A549 (cell line): ENCODE results near the gene ANKRD29. TPM values are rescaled to one million over a fixed set of nuclear protein-coding genes. Genes with fewer than 3 reads are reported as not detected.
A peak's percentile ranks its signal among the peaks of the same experiment; 100 is the strongest.
"Not testable (repeated sequence)": the region's sequence is repeated elsewhere in the genome, so short reads cannot be mapped to it uniquely, and the experiment has no call there.

Experiments
- ATAC-seq, 2 experiments: fragments of 200-7000 bp in 1 of 2; fragments of >200 bp in 1 of 2; cut with Nextera tagmentation in 1 of 2; cut with Tn5 transposase in 1 of 2; 3 replicates each; pipeline versions ENCODE4 v1.8.0 to v1.9.1; 2018 to 2020; ENCODE audit warnings: mild to moderate bottlenecking in 1 of 2, moderate library complexity in 1 of 2
- CTCF ChIA-PET: fragments of 300-600 bp; sonication (Branson Sonifier 250); formaldehyde crosslinking; extraction: SDS; loops from one replicate; lab custom pipeline; 2021; ENCODE audit warnings: antibody characterized with exemption, inconsistent platforms; lab: Yijun Ruan, JAX
- POLR2A ChIA-PET: fragments of 350-600 bp; formaldehyde crosslinking; extraction: SDS; loops from one replicate; lab custom pipeline; 2021; ENCODE audit warnings: antibody characterized with exemption, inconsistent platforms; lab: Yijun Ruan, JAX
- DNase-seq, 2 experiments: peaks; one replicate each; pipeline versions ENCODE4 v3.0.0 to v3.0.0-alpha.2; 2011 to 2016; ENCODE audit warnings: low read depth in 1 of 2, low spot score in 1 of 2
- FAIRE-seq: peaks from 2 replicates; lab custom pipeline; 2011; peaks lifted over from hg19 to GRCh38; lab: Jason Lieb, UNC
- H3K27ac ChIP-seq, 2 experiments: fragments of >200 bp; sonication (Bioruptor Twin); formaldehyde crosslinking; 3 replicates each; pipeline ENCODE4 v1.5.1; 2016 to 2017
- H3K4me1 ChIP-seq: fragments of >200 bp; sonication (Bioruptor Twin); formaldehyde crosslinking; 3 replicates; pipeline ENCODE4 v1.6.1; 2016
- H3K4me2 ChIP-seq: fragments of >200 bp; sonication (Bioruptor Twin); formaldehyde crosslinking; 3 replicates; pipeline ENCODE4 v1.6.1; 2016
- H3K4me3 ChIP-seq: fragments of >200 bp; sonication (Bioruptor Twin); formaldehyde crosslinking; 3 replicates; pipeline ENCODE4 v1.5.1; 2016
- H3K9me3 ChIP-seq: fragments of >200 bp; sonication (Bioruptor Twin); formaldehyde crosslinking; 3 replicates; pipeline ENCODE4 v1.6.1; 2016
- ATOH8 ChIP-seq: fragments of 250-450 bp; sonication (Bioruptor Pico); IDR thresholded peaks from 2 replicates; pipeline ENCODE4 v1.5.0; 2020; ENCODE audit warnings: low read depth, mild to moderate bottlenecking, moderate library complexity
- CBX2 ChIP-seq: fragments of 200-600 bp; sonication (generic); IDR thresholded peaks from 2 replicates; pipeline ENCODE4 v1.6.1; 2016; ENCODE audit warnings: low read depth, mild to moderate bottlenecking, borderline replicate concordance
- CBX8 ChIP-seq: fragments of 200-600 bp; sonication (generic); IDR thresholded peaks from 2 replicates; pipeline ENCODE4 v1.6.1; 2016
- CHD2 ChIP-seq: fragments of 150-350 bp; IDR thresholded peaks from 2 replicates; pipeline ENCODE4 v1.6.1; 2014; ENCODE audit warnings: low read length; ENCODE audit not compliant: partially characterized antibody
- ELK1 ChIP-seq: fragments of 150-350 bp; IDR thresholded peaks from 2 replicates; pipeline ENCODE4 v1.6.1; 2014; ENCODE audit warnings: low read depth, mild to moderate bottlenecking, low read length
- FOXS1 ChIP-seq: fragments of 250-450 bp; sonication (Bioruptor Pico); IDR thresholded peaks from 2 replicates; pipeline ENCODE4 v1.5.0; 2020; ENCODE audit warnings: mild to moderate bottlenecking, moderate library complexity
- GATA3 ChIP-seq: IDR thresholded peaks from 2 replicates; pipeline ENCODE4 v1.6.1; 2012; ENCODE audit warnings: borderline replicate concordance
- HMGXB4 ChIP-seq: fragments of 250-450 bp; sonication (Bioruptor Pico); IDR thresholded peaks from 2 replicates; pipeline ENCODE4 v1.5.0; 2021; ENCODE audit warnings: mild to moderate bottlenecking, moderate library complexity, borderline replicate concordance
- HOXB13 ChIP-seq: fragments of 250-450 bp; sonication (Bioruptor Pico); IDR thresholded peaks from 2 replicates; pipeline ENCODE4 v1.5.0; 2020; ENCODE audit warnings: low read depth, mild to moderate bottlenecking, moderate library complexity
- HOXB5 ChIP-seq: fragments of 250-450 bp; sonication (Bioruptor Pico); IDR thresholded peaks from 2 replicates; pipeline ENCODE4 v1.5.0; 2020; ENCODE audit warnings: mild to moderate bottlenecking, moderate library complexity
- JUN ChIP-seq, 2 experiments: fragments of >200 bp; sonication (Bioruptor Twin); formaldehyde crosslinking; IDR thresholded peaks; 2 replicates in 1 of 2; 3 replicates in 1 of 2; pipeline ENCODE4 v1.6.1; 2016 to 2017
- JUNB ChIP-seq: fragments of >200 bp; sonication (Bioruptor Twin); formaldehyde crosslinking; IDR thresholded peaks from 2 replicates; pipeline ENCODE4 v1.6.1; 2016
- KDM1A ChIP-seq: fragments of 200-600 bp; sonication (generic); IDR thresholded peaks from 2 replicates; pipeline ENCODE4 v1.6.1; 2016; ENCODE audit warnings: low read depth, mild to moderate bottlenecking
- KDM5A ChIP-seq: fragments of 200-600 bp; sonication (generic); IDR thresholded peaks from 2 replicates; pipeline ENCODE4 v1.6.1; 2016; ENCODE audit warnings: antibody characterized with exemption, mild to moderate bottlenecking
- MAFK ChIP-seq: fragments of 450-650 bp; IDR thresholded peaks from 2 replicates; pipeline ENCODE4 v1.6.1; 2014; ENCODE audit not compliant: partially characterized antibody
- MAX ChIP-seq: IDR thresholded peaks from 2 replicates; pipeline ENCODE4 v1.6.1; 2012
- PHF8 ChIP-seq: fragments of 200-600 bp; sonication (generic); IDR thresholded peaks from 2 replicates; pipeline ENCODE4 v1.6.1; 2016; ENCODE audit warnings: low read depth, mild to moderate bottlenecking, antibody characterized with exemption, moderate library complexity, borderline replicate concordance
- POLR2A ChIP-seq: IDR thresholded peaks from 2 replicates; pipeline ENCODE4 v1.6.1; 2012; ENCODE audit warnings: mild to moderate bottlenecking, low read length
- POLR2AphosphoS2 ChIP-seq: conservative IDR thresholded peaks from 2 replicates; pipeline ENCODE4 v1.6.1; 2012; ENCODE audit warnings: low read length, improper control_type of control experiment, inconsistent platforms
- SMC3 ChIP-seq: fragments of >200 bp; sonication (Bioruptor Twin); formaldehyde crosslinking; IDR thresholded peaks from 3 replicates; pipeline ENCODE4 v1.6.1; 2018; ENCODE audit warnings: inconsistent platforms
- SREBF2 ChIP-seq: fragments of 450-650 bp; IDR thresholded peaks from 2 replicates; pipeline ENCODE4 v1.6.1; 2014; ENCODE audit warnings: mild to moderate bottlenecking, moderate library complexity
- TFCP2L1 ChIP-seq: fragments of 250-450 bp; sonication (Bioruptor Pico); IDR thresholded peaks from 2 replicates; pipeline ENCODE4 v1.5.0; 2021; ENCODE audit warnings: mild to moderate bottlenecking
- ZFP36 ChIP-seq: fragments of 450-650 bp; IDR thresholded peaks from 2 replicates; pipeline ENCODE4 v1.6.1; 2014; ENCODE audit warnings: borderline replicate concordance; ENCODE audit not compliant: partially characterized antibody
- ZNF302 ChIP-seq: fragments of 250-450 bp; sonication (Bioruptor Pico); IDR thresholded peaks from 2 replicates; pipeline ENCODE4 v1.9.0; 2021; ENCODE audit warnings: inconsistent platforms, mild to moderate bottlenecking, moderate library complexity
- WGBS: methylation state at CpG from one replicate; pipeline ENCODE4 v1.1.6; 2017; ENCODE audit errors: missing lambda C conversion rate; 5-methylcytosine and 5-hydroxymethylcytosine counted together
- polyA plus RNA-seq, 4 experiments: library from polyadenylated mRNA; depleted of rRNA in 3 of 4; stranded (reverse); fragments of >200 nt; fragmentation: RNase III in 1 of 4; extraction: RNeasy Plus Mini Kit Qiagen cat#74134 plus additional on column Dnase treatment in 1 of 4; gene quantifications; 2 replicates in 3 of 4; 3 replicates in 1 of 4; pipeline ENCODE4 v1.2.3, GENCODE V29; 2011 to 2017

The ANKRD29 gene
- polyA plus RNA-seq, 2 of the 4 experiments (the other 2 are of a cell fraction), result 12.4 to 25.4 TPM

- no peak for FAIRE-seq
- Histone ChIP-seq H3K4me2 (no peak overlapping the region), H3K9me3 (no peaks in the 10 kb centered on the region), H3K4me3 (no peak overlapping the region), H3K27ac (no peak overlapping the region), H3K4me1 (peaks cover 32% of the 10 kb centered on the region)
- ATAC-seq, result no peak
- no peak for TF ChIP-seq HMGXB4 (CRISPR knock-in tag)
- no peak for TF ChIP-seq SREBF2
- no peak for TF ChIP-seq TFCP2L1
- no peak for TF ChIP-seq KDM5A
- TF ChIP-seq HOXB5 (CRISPR knock-in tag), result no peak
- TF ChIP-seq FOXS1 (CRISPR knock-in tag), result no peak
- no peak for TF ChIP-seq JUNB
- DNase-seq, result no peak
- 100% methylated on average over 2 of the region's 2 CpGs for WGBS
- POLR2A ChIA-PET, result no interaction called here
- CTCF ChIA-PET, result interaction anchor here (0.9 to 4.5 kb wide), 3 partner anchors 8 to 89 kb away, joined by 3 to 24 read pairs (median 4); no protein-coding TSS in a partner anchor
Observed at GRCh38 chr18:23614413-23614812, 48.3 kb downstream of the ANKRD29 start.

GRCh38 chr18:23613091-23613475 is 49.6 kb downstream of the ANKRD29 start:
- ATAC-seq, H3K9me3 ChIP-seq, POLR2A ChIA-PET, DNase-seq, H3K4me3 ChIP-seq, FAIRE-seq, H3K27ac ChIP-seq, H3K4me2 ChIP-seq: not testable (repeated sequence)
- 87% methylated on average over 7 of the region's 7 CpGs for WGBS
- peaks cover 19% of the 10 kb centered on the region for H3K4me1 ChIP-seq
- CTCF ChIA-PET, result interaction anchor here (1.0 to 4.5 kb wide), 3 partner anchors 28 to 97 kb away, joined by 3 to 24 read pairs (median 5); no protein-coding TSS in a partner anchor

GRCh38 chr18:23612434-23613090 is 50.1 kb downstream of the ANKRD29 start:
- 90% methylated on average over 8 of the region's 8 CpGs for WGBS
- CTCF ChIA-PET, result interaction anchor here (1.0 to 4.5 kb wide), 3 partner anchors 28 to 96 kb away, joined by 3 to 24 read pairs (median 5); no protein-coding TSS in a partner anchor
- DNase-seq (no peak), FAIRE-seq (no peak), ATAC-seq (no peak)
- H3K4me3 ChIP-seq, result no peak overlapping the region
- no peak overlapping the region for H3K4me2 ChIP-seq
- H3K27ac ChIP-seq, result peak overlapping the region in 1 of 2 experiments; percentile 35; a peak in 1 of 6 replicates
- POLR2A ChIA-PET, result no interaction called here
- TF ChIP-seq FOXS1 (CRISPR knock-in tag) (no peak), KDM1A (no peak), ELK1 (no peak), POLR2A (no peak), HOXB13 (CRISPR knock-in tag) (no peak), ZFP36 (no peak), SMC3 (no peak), MAX (no peak), CBX8 (no peak), MAFK (no peak), JUNB (no peak), PHF8 (no peak), JUN (IDR thresholded peaks at IDR 0.05) (no peak), TFCP2L1 (no peak), GATA3 (no peak), CBX2 (no peak), CHD2 (no peak), POLR2AphosphoS2 (no peak), ZNF302 (no peak), ATOH8 (no peak)
- no peaks in the 10 kb centered on the region for H3K9me3 ChIP-seq
- peaks cover 14% of the 10 kb centered on the region for H3K4me1 ChIP-seq
